Hepatocyte (in vitro differentiated cells): Measurements from ENCODE around the gene TLCD4.

ENCODE experiments used
- CTCF ChIP-seq: fragments of 200-600 bp; sonication (generic); IDR thresholded peaks from 2 replicates; pipeline ENCODE4 v1.5.1; 2016; ENCODE audit warnings: antibody characterized with exemption, mild to moderate bottlenecking; ENCODE audit not compliant: poor library complexity
- EZH2 ChIP-seq: fragments of 200-600 bp; sonication (generic); IDR thresholded peaks from 2 replicates; pipeline ENCODE4 v1.6.1; 2016; ENCODE audit warnings: antibody characterized with exemption, mild to moderate bottlenecking, borderline replicate concordance
- EZH2phosphoT487 ChIP-seq: fragments of 200-600 bp; sonication (generic); IDR thresholded peaks from one replicate; pipeline ENCODE4 v1.6.1; 2018; ENCODE audit warnings: antibody characterized with exemption, mild to moderate bottlenecking, low read depth, moderate library complexity; ENCODE audit not compliant: unreplicated experiment, severe bottlenecking

GRCh38 chr1:95088303-95088702 is 28.9 kb upstream of the TLCD4 start:
- TF ChIP-seq CTCF (no peak), EZH2 (no peak), EZH2phosphoT487 (no peak)
